GM12878 (cell line): ENCODE data around the gene LRTM2. TPM values are rescaled to one million over a fixed set of nuclear protein-coding genes. Genes with fewer than 3 reads are reported as not detected.

Experiments used
- ATAC-seq: fragments of 200-7000 bp; cut with Tn5 transposase; 3 replicates; pipeline ENCODE4 v1.9.1; 2020; ENCODE audit warnings: mild to moderate bottlenecking, moderate library complexity
- BruUV-seq: library from RNA; stranded (reverse); fragments of 400-500 nt; replicated peaks from 2 replicates; lab custom pipeline; 2021; lab: Mats Ljungman, UMichigan
- CTCF ChIA-PET: fragments of 300-600 bp; sonication (Branson Sonifier 250); formaldehyde crosslinking; extraction: SDS; loops from one replicate; lab custom pipeline; 2021; ENCODE audit warnings: inconsistent platforms; lab: Yijun Ruan, JAX
- POLR2A ChIA-PET: fragments of 350-600 bp; formaldehyde crosslinking; extraction: SDS; loops from one replicate; lab custom pipeline; 2021; ENCODE audit warnings: inconsistent platforms; lab: Charles Lee
- RAD21 ChIA-PET: fragments of 300-600 bp; sonication (Branson Sonifier 250); formaldehyde crosslinking; loops from one replicate; lab custom pipeline; 2023; ENCODE audit warnings: antibody characterized with exemption; ENCODE audit not compliant: unreplicated experiment; lab: Charles Lee
- SMC1A ChIA-PET: fragments of 300-600 bp; sonication (Branson Sonifier 250); formaldehyde crosslinking; loops from one replicate; lab custom pipeline; 2023; ENCODE audit not compliant: unreplicated experiment, uncharacterized antibody; lab: Charles Lee
- DNase-seq: peaks from one replicate; pipeline ENCODE4 v3.0.0-alpha.2; 2011; ENCODE audit warnings: low read depth, low spot score
- FAIRE-seq: peaks from 3 replicates; lab custom pipeline; 2011; peaks lifted over from hg19 to GRCh38; lab: Jason Lieb, UNC
- H2AFZ ChIP-seq: 2 replicates; pipeline ENCODE4 v1.6.0; 2011; ENCODE audit warnings: low read depth, low read length, control low read depth; ENCODE audit not compliant: control insufficient read depth
- H3K27ac ChIP-seq: 2 replicates; pipeline ENCODE4 v1.5.1; 2011; ENCODE audit warnings: control low read depth; ENCODE audit not compliant: control insufficient read depth, insufficient read depth
- H3K27me3 ChIP-seq, 2 experiments: replicated peaks in 1 of 2; 2 replicates each; pipeline versions ENCODE4 v1.6.0 to v1.6.1; 2011; ENCODE audit warnings: low read length in 1 of 2; ENCODE audit not compliant: control insufficient read depth in 2 of 2, insufficient read depth in 2 of 2
- H3K36me3 ChIP-seq, 2 experiments: 2 replicates each; pipeline ENCODE4 v1.5.1; 2011; ENCODE audit warnings: low read length in 1 of 2; ENCODE audit not compliant: control insufficient read depth in 2 of 2, insufficient read depth in 2 of 2
- H3K4me1 ChIP-seq: 2 replicates; pipeline ENCODE4 v1.6.1; 2011; ENCODE audit warnings: mild to moderate bottlenecking, low read length, moderate library complexity, mixed read lengths; ENCODE audit not compliant: control insufficient read depth, insufficient read depth
- H3K4me2 ChIP-seq: 2 replicates; pipeline ENCODE4 v1.6.0; 2011; ENCODE audit warnings: control low read depth; ENCODE audit not compliant: control insufficient read depth, insufficient read depth
- H3K4me3 ChIP-seq: fragments of 200-600 bp; sonication (generic); 2 replicates; pipeline ENCODE4 v1.5.1; 2016
- H3K79me2 ChIP-seq: 2 replicates; pipeline ENCODE4 v1.6.0; 2011; ENCODE audit warnings: low read length; ENCODE audit not compliant: control insufficient read depth, insufficient read depth
- H3K9ac ChIP-seq: 2 replicates; pipeline ENCODE4 v1.8.0; 2011; ENCODE audit warnings: low read length, control low read depth, mixed read lengths; ENCODE audit not compliant: control insufficient read depth, insufficient read depth
- H3K9me3 ChIP-seq: replicated peaks from 3 replicates; pipeline ENCODE4 v1.5.1; 2011; ENCODE audit warnings: mild to moderate bottlenecking, low read length; ENCODE audit not compliant: control insufficient read depth, insufficient read depth
- H4K20me1 ChIP-seq: 2 replicates; pipeline ENCODE4 v1.6.0; 2011; ENCODE audit not compliant: control insufficient read depth, insufficient read depth
- BRCA1 ChIP-seq: IDR thresholded peaks from 2 replicates; pipeline ENCODE4 v1.6.1; 2011; ENCODE audit warnings: low read depth, low read length, improper control_type of control experiment
- HDAC6 ChIP-seq: fragments of 200-600 bp; sonication (generic); IDR thresholded peaks from one replicate; pipeline ENCODE4 v1.8.0; 2017; ENCODE audit warnings: antibody characterized with exemption; ENCODE audit not compliant: unreplicated experiment
- IRF4 ChIP-seq: IDR thresholded peaks from 2 replicates; pipeline ENCODE4 v1.6.1; 2011; ENCODE audit warnings: low read depth, low read length
- KDM1A ChIP-seq: fragments of 200-600 bp; sonication (generic); IDR thresholded peaks from 2 replicates; pipeline ENCODE4 v1.6.1; 2016; ENCODE audit warnings: borderline replicate concordance
- MTA2 ChIP-seq: fragments of 450-650 bp; IDR thresholded peaks from 2 replicates; pipeline ENCODE4 v1.6.1; 2016; ENCODE audit warnings: low read depth, mild to moderate bottlenecking, moderate library complexity
- NR2C1 ChIP-seq: fragments of 450-650 bp; IDR thresholded peaks from 2 replicates; pipeline ENCODE4 v1.6.1; 2017; ENCODE audit warnings: antibody characterized with exemption, mild to moderate bottlenecking, moderate library complexity
- NR2F1 ChIP-seq: fragments of 450-650 bp; conservative IDR thresholded peaks from 2 replicates; pipeline ENCODE4 v1.6.1; 2017; ENCODE audit warnings: mild to moderate bottlenecking
- POU2F2 ChIP-seq: IDR thresholded peaks from 3 replicates; pipeline ENCODE4 v1.6.1; 2011; ENCODE audit warnings: low read depth, mild to moderate bottlenecking, low read length, borderline replicate concordance
- RBBP5 ChIP-seq: fragments of 200-600 bp; sonication (generic); conservative IDR thresholded peaks from 2 replicates; pipeline ENCODE4 v1.6.1; 2016
- SREBF2 ChIP-seq: IDR thresholded peaks from 2 replicates; pipeline ENCODE4 v1.6.1; 2012; ENCODE audit warnings: mild to moderate bottlenecking, low read length
- TAF1 ChIP-seq: IDR thresholded peaks from 2 replicates; pipeline ENCODE4 v1.6.1; 2011; ENCODE audit warnings: mild to moderate bottlenecking, low read depth, low read length, borderline replicate concordance
- TARDBP ChIP-seq: IDR thresholded peaks from 2 replicates; pipeline ENCODE4 v1.6.1; 2016; ENCODE audit warnings: borderline replicate concordance
- WGBS: methylation state at CpG from one replicate; pipeline ENCODE4 v1.1.6; 2016; ENCODE audit warnings: low lambda C conversion rate; ENCODE audit not compliant: insufficient replicate concordance, insufficient coverage; ENCODE audit errors: missing lambda C conversion rate; 5-methylcytosine and 5-hydroxymethylcytosine counted together
- in situ Hi-C: fragments of 300-500 bp; cut with MboI; formaldehyde crosslinking; loops from 9 replicates; pipeline ENCODE4 v1.14.3; 2018; ENCODE audit warnings: mixed read lengths
- intact Hi-C: fragments of 100-400 bp; cut with micrococcal nuclease; formaldehyde crosslinking; loops from one replicate; pipeline ENCODE4 v1.14.2; 2022; ENCODE audit not compliant: unreplicated experiment
- polyA plus RNA-seq, 11 experiments: library from polyadenylated mRNA; depleted of rRNA in 4 of 11; unstranded in 6 of 11; stranded (reverse) in 5 of 11; fragments of >200 nt; fragmentation: Nextera tagmentation in 4 of 11; fragmentation: Illumina TruSeq in 1 of 11; extraction: Ambion mirVana in 4 of 11; extraction: Trizol in 1 of 11; gene quantifications; 1 replicate in 1 of 11; 2 replicates in 10 of 11; pipeline versions ENCODE4 v1.2.1 to v1.2.3, GENCODE V29; 2011 to 2016; ENCODE audit warnings: inconsistent platforms in 2 of 11, missing spikeins in 2 of 11, low read depth in 1 of 11
- total RNA-seq, 4 experiments: library from RNA; depleted of rRNA in 3 of 4; stranded (reverse); fragments of >200 nt in 3 of 4; fragmentation: Illumina TruSeq in 1 of 4; extraction: Trizol in 1 of 4; gene quantifications; 2 replicates each; pipeline versions ENCODE4 v1.2.1 to v1.2.3, GENCODE V29; 2013 to 2021
- TF ChIP-seq, protein P1 (sequence below): fragments of 450-650 bp; IDR thresholded peaks from 2 replicates; pipeline ENCODE4 v1.6.1; 2017; ENCODE audit warnings: mild to moderate bottlenecking, low read depth, inconsistent platforms; ENCODE audit not compliant: poor library complexity, severe bottlenecking

LRTM2 gene
- total and polyA plus RNA-seq, 10 of the 15 experiments (the other 5 are each of a cell fraction or from before 2014, with no cell fraction given): 0.05 TPM; not detected in 9

DNA sequence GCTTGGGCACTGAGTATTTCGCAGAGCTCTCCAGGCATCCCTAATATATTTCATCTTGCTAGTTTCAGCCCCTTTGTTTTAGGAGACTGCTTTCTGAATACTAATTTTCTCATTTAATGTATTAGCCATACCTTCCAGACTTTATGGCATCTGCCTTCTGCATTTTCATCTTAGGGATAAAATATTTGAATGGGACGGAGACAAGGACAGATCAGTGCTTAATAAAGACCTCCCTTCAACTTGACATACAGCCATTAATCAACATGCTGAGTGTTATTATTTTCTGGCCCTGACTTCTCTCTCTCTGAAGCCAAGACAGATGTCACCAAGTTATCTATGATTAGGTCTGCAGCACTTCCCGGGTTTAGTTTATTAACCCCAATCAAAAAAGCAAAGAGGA lies 55.7 kb downstream of the LRTM2 start:
- ATAC-seq: no peak
- Histone ChIP-seq H3K9ac (no peak overlapping the region), H3K36me3 (no peaks in the 10 kb centered on the region), H4K20me1 (no peaks in the 10 kb centered on the region), H3K4me2 (no peak overlapping the region), H2AFZ (no peak overlapping the region), H3K27ac (no peak overlapping the region), H3K9me3 (no peaks in the 10 kb centered on the region), H3K27me3 (peaks cover 0 to 4% of the 10 kb centered on the region in 2 experiments; a peak in 2 of 4 replicates), H3K4me1 (no peaks in the 10 kb centered on the region), H3K79me2 (no peaks in the 10 kb centered on the region), H3K4me3 (no peak overlapping the region)
- no peak for DNase-seq
- no peak for TF ChIP-seq MTA2
- TF ChIP-seq KDM1A: no peak
- TF ChIP-seq RBBP5: no peak
- no peak for TF ChIP-seq NR2C1
- no peak for TF ChIP-seq TAF1
- no peak for TF ChIP-seq SREBF2
- no peak for TF ChIP-seq NR2F1
- TF ChIP-seq POU2F2: no peak
- ChIA-PET POLR2A (no interaction called here), RAD21 (no interaction called here), CTCF (no interaction called here), SMC1A (no interaction called here)
- in situ Hi-C loops: no loop called here
- BruUV-seq: no TSS peak
- intact Hi-C loops: no loop called here
- WGBS: 30% methylated on average over 3 of the region's 3 CpGs
- no peak for FAIRE-seq

- peaks cover 0 to 4% of the 10 kb centered on the region in 2 experiments; a peak in 3 of 4 replicates for H3K27me3 ChIP-seq
- in situ Hi-C loops: no loop called here
- FAIRE-seq (no peak), DNase-seq (no peak), ATAC-seq (no peak)
- ChIA-PET SMC1A (no interaction called here), POLR2A (no interaction called here), RAD21 (no interaction called here), CTCF (interaction anchor here (1.0 kb wide), 1 partner anchor 62 kb away, joined by 4 read pairs; no protein-coding TSS in a partner anchor)
- BruUV-seq: no TSS peak
- no peaks in the 10 kb centered on the region for H3K79me2 ChIP-seq
- no peak overlapping the region for H3K4me2 ChIP-seq
- no peak overlapping the region for H3K27ac ChIP-seq
- H4K20me1 ChIP-seq: no peaks in the 10 kb centered on the region
- WGBS: 33% methylated on average over 8 of the region's 8 CpGs
- H3K36me3 ChIP-seq: no peaks in the 10 kb centered on the region
- no peak overlapping the region for H2AFZ ChIP-seq
- H3K9me3 ChIP-seq: no peaks in the 10 kb centered on the region
- no peak overlapping the region for H3K4me3 ChIP-seq
- H3K4me1 ChIP-seq: no peaks in the 10 kb centered on the region
- H3K9ac ChIP-seq: no peak overlapping the region
- intact Hi-C loops: no loop called here
- TF ChIP-seq BRCA1 (no peak), TARDBP (no peak), IRF4 (no peak), HDAC6 (no peak)
- TF ChIP-seq, protein P1, sequence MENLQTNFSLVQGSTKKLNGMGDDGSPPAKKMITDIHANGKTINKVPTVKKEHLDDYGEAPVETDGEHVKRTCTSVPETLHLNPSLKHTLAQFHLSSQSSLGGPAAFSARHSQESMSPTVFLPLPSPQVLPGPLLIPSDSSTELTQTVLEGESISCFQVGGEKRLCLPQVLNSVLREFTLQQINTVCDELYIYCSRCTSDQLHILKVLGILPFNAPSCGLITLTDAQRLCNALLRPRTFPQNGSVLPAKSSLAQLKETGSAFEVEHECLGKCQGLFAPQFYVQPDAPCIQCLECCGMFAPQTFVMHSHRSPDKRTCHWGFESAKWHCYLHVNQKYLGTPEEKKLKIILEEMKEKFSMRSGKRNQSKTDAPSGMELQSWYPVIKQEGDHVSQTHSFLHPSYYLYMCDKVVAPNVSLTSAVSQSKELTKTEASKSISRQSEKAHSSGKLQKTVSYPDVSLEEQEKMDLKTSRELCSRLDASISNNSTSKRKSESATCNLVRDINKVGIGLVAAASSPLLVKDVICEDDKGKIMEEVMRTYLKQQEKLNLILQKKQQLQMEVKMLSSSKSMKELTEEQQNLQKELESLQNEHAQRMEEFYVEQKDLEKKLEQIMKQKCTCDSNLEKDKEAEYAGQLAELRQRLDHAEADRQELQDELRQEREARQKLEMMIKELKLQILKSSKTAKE: no peak
Measured at GRCh38 chr12:1877169-1877878, 57.0 kb downstream of the LRTM2 start.
